ENCODE data around the gene STOM.
A peak's percentile ranks its signal among the peaks of the same experiment; 100 is the strongest.

Gene STOM

DNA sequence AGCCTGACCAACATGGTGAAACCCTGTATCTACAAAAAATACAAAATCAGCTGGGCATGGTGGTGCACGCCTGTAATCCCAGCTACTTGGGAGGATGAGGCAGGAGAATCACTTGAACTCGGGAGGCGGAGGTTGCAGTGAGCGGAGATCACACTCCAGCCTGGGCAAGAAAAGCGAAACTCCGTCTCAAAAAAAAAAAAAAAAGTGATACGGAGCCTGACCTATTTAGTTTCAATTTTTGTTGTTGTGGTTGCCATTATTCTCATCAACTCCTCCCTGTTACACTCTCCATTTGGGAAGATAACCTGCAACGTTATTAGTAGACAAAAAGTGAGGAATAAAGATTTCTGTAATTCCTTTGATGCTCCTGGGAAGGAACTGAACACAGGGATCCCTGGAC lies 1.3 kb downstream of the STOM start:
- 95% methylated on average over 4 of the region's 8 CpGs; no CpG with 5 or more reads in 1 of the 2 experiments for WGBS, 2 experiments (ENCODE audit: insufficient coverage in 2 of 2)
- Histone ChIP-seq H3K4me1 (ENCODE audit: control insufficient read depth, insufficient read depth, low read length, poor library complexity, severe bottlenecking) (peaks cover 4% of the 10 kb centered on the region), H3K36me3 (ENCODE audit: control insufficient read depth, insufficient read depth, low read length) (no peaks in the 10 kb centered on the region), H3K4me3 (ENCODE audit: extremely low read depth, insufficient read depth, low read length, poor library complexity, severe bottlenecking) (peak overlapping the region; percentile 44), H3K9me3 (ENCODE audit: control insufficient read depth, low read length) (peaks cover 4% of the 10 kb centered on the region), H3K27ac (ENCODE audit: low read depth, low read length, severe bottlenecking) (no peak overlapping the region)

DNA sequence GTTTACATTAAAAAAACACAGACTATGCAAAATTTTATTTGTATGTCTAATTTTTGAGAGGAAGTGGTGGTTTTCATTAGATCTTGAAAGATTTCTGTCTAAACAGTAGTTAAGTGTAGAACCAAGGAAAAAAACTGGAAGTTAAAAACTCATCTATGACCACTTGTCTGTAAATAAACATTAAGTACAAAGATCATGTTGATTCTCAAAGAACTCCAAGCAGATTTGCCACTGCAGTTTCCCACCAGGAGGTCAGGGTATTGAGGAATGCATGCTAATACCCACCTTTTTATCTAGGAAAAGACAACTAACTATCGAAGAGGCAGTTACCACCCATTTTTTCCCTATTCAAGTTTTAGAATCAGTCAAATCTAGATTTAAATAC lies 1.9 kb downstream of the STOM start:
- WGBS, 2 experiments (ENCODE audit: insufficient coverage in 2 of 2): no CpG with 5 or more reads among the region's 1 CpG
- H3K4me1 ChIP-seq (ENCODE audit: control insufficient read depth, insufficient read depth, low read length, poor library complexity, severe bottlenecking): peaks cover 10% of the 10 kb centered on the region
- no peaks in the 10 kb centered on the region for H3K36me3 ChIP-seq (ENCODE audit: control insufficient read depth, insufficient read depth, low read length)
- peak overlapping the region; percentile 87 for H3K27ac ChIP-seq (ENCODE audit: low read depth, low read length, severe bottlenecking)
- H3K4me3 ChIP-seq (ENCODE audit: extremely low read depth, insufficient read depth, low read length, poor library complexity, severe bottlenecking): peak overlapping the region; percentile 12
- peaks cover 4% of the 10 kb centered on the region for H3K9me3 ChIP-seq (ENCODE audit: control insufficient read depth, low read length)

DNA sequence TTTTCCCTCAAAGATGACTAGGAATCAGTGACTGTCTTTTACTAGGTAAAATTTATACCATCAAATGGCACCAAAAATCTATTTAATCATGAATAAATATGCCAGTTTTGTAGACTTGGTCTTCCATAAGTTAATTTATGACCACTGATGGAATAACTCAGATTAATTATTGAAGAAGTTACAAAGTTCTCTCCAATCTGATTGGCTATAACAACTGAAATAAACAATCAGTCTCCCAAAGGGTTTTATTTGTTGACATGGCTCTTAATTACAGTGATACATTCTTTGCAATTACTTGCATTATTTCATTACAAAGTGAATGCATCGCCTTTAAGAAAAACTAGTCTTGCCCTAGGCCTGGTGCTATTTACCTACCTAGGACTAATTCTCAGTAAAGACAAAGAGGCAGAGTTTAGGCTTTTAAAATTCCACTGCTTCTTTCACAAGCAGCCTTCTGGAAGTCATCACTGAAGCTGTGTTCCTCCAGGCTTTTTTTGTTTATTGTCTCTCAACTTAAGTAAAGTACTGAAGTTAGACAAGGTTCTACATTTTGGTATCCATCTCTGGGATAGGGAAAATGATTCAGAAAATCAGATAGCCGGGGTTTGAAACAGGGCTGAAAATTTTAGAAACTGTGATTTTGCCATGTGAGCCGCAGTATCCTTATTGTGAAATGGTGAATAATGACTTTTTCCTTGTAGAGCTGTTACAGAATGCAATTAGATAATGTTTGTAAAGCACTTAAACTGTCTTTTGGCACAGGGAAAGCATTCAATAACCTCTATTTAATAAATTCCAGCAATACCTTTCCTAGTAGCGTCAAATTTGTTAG lies 2.5 kb downstream of the STOM start:
- 76 to 83% methylated on average over 2 to 3 of the region's 4 CpGs for WGBS, 2 experiments (ENCODE audit: insufficient coverage in 2 of 2)
- no peaks in the 10 kb centered on the region for H3K36me3 ChIP-seq (ENCODE audit: control insufficient read depth, insufficient read depth, low read length)
- H3K9me3 ChIP-seq (ENCODE audit: control insufficient read depth, low read length): peaks cover 4% of the 10 kb centered on the region
- peak overlapping the region; percentile 87 for H3K27ac ChIP-seq (ENCODE audit: low read depth, low read length, severe bottlenecking)
- H3K4me3 ChIP-seq (ENCODE audit: extremely low read depth, insufficient read depth, low read length, poor library complexity, severe bottlenecking): peak overlapping the region; percentile 12
- peaks cover 16% of the 10 kb centered on the region for H3K4me1 ChIP-seq (ENCODE audit: control insufficient read depth, insufficient read depth, low read length, poor library complexity, severe bottlenecking)

DNA sequence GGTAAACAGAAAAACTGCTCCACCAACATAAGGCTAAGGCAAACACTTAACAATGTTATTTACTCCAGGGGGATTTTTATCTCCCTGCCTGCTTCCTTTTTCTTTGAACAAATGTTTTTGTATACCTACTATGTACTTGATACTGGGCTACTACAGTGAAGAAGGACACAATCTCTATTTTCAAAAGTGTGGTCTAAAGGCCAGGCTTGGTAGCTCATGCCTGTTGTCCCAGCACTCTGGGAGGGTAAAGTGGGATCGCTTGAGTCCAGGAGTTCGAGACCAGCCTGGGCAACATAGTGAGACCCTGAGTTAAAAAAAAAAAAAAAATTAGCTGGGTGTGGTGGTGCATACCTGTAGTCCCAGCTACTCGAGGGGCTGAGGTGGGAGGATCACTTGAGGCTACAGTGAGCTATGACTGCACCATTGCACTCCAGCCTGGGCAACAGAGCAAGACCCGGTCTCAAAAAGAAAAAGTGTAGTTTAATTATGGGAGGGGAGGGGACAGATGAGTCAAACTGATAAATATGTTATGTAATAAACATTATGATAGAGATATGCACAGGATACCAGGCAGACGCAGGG lies 3.3 kb downstream of the STOM start:
- Histone ChIP-seq H3K36me3 (ENCODE audit: control insufficient read depth, insufficient read depth, low read length) (no peaks in the 10 kb centered on the region), H3K9me3 (ENCODE audit: control insufficient read depth, low read length) (peaks cover 4% of the 10 kb centered on the region), H3K4me3 (ENCODE audit: extremely low read depth, insufficient read depth, low read length, poor library complexity, severe bottlenecking) (no peak overlapping the region), H3K27ac (ENCODE audit: low read depth, low read length, severe bottlenecking) (no peak overlapping the region), H3K4me1 (ENCODE audit: control insufficient read depth, insufficient read depth, low read length, poor library complexity, severe bottlenecking) (peaks cover 17% of the 10 kb centered on the region)
- WGBS, 2 experiments (ENCODE audit: insufficient coverage in 2 of 2): 83 to 96% methylated on average over 2 to 3 of the region's 5 CpGs

DNA sequence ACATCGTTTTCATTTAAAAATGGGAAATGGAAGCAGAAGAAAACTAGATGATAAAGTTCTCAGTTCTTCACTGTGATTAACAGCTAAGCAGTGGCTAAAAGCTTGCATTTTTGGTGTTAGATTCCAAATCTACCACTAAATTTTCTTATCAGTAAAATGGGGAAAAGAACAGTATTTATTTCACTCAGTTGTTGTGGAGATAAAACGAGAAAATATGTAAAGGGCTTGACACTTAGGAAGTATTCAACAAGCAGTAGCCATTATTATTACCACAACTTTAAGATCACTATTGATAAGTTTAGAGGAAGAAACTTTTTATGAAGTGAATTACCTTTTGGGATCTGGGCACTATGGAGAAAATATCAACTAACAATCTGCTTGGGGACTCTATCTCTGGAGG lies 4.5 kb downstream of the STOM start:
- 100% methylated on average over 1 of the region's 2 CpGs; no CpG with 5 or more reads in 1 of the 2 experiments for WGBS, 2 experiments (ENCODE audit: insufficient coverage in 2 of 2)
- Histone ChIP-seq H3K9me3 (ENCODE audit: control insufficient read depth, low read length) (peaks cover 4% of the 10 kb centered on the region), H3K27ac (ENCODE audit: low read depth, low read length, severe bottlenecking) (no peak overlapping the region), H3K4me1 (ENCODE audit: control insufficient read depth, insufficient read depth, low read length, poor library complexity, severe bottlenecking) (peaks cover 17% of the 10 kb centered on the region), H3K4me3 (ENCODE audit: extremely low read depth, insufficient read depth, low read length, poor library complexity, severe bottlenecking) (no peak overlapping the region), H3K36me3 (ENCODE audit: control insufficient read depth, insufficient read depth, low read length) (no peaks in the 10 kb centered on the region)

- H3K36me3 ChIP-seq (ENCODE audit: control insufficient read depth, insufficient read depth, low read length): no peaks in the 10 kb centered on the region
- peaks cover 17% of the 10 kb centered on the region for H3K4me1 ChIP-seq (ENCODE audit: control insufficient read depth, insufficient read depth, low read length, poor library complexity, severe bottlenecking)
- H3K27ac ChIP-seq (ENCODE audit: low read depth, low read length, severe bottlenecking): no peak overlapping the region
- no peak overlapping the region for H3K4me3 ChIP-seq (ENCODE audit: extremely low read depth, insufficient read depth, low read length, poor library complexity, severe bottlenecking)
- peaks cover 4% of the 10 kb centered on the region for H3K9me3 ChIP-seq (ENCODE audit: control insufficient read depth, low read length)
These were observed 5.2 kb downstream of the STOM start for GRCh38 chr9:121364886-121365285.

DNA sequence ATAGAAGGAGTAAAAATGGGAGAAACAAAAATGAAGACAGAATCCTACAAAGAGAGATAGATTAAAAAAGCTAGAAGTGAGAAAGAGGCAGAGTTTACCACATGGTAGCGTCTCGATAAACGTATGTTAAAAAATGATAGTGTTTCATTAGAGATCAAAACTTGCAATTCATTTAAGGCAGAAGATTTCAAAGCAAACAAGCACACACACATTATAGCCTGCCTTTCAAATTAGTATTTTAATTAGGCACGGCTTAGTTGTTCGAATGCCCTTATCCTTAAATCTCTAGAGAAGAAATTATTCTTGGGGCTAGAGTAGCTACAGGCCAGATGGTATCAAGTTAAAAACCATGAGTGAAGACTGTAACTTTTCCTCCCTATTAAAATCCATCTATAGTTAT lies 6.0 kb downstream of the STOM start:
- no peak overlapping the region for H3K4me3 ChIP-seq (ENCODE audit: extremely low read depth, insufficient read depth, low read length, poor library complexity, severe bottlenecking)
- peaks cover 3% of the 10 kb centered on the region for H3K9me3 ChIP-seq (ENCODE audit: control insufficient read depth, low read length)
- no peaks in the 10 kb centered on the region for H3K36me3 ChIP-seq (ENCODE audit: control insufficient read depth, insufficient read depth, low read length)
- whole genome bisulfite sequencing, 2 experiments (ENCODE audit: insufficient coverage in 2 of 2): no CpG with 5 or more reads among the region's 5 CpGs
- H3K27ac ChIP-seq (ENCODE audit: low read depth, low read length, severe bottlenecking): peak overlapping the region; percentile 78
- H3K4me1 ChIP-seq (ENCODE audit: control insufficient read depth, insufficient read depth, low read length, poor library complexity, severe bottlenecking): peaks cover 13% of the 10 kb centered on the region

DNA sequence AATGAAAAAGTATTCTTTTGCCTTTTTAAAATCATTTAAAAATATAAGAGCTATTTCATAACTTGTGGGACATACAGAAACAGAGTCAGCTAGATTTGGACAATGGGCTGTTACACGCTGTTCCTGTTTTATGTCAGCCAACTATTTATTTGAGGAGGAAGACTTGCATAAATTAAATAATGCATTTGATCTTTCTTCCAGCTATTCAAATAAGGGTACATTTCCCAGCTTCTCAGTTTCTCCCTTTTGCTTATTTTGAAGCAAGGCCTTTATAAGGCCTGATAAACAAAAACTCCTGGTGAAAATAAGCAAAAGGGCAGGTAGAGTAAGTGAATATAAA lies 6.5 kb downstream of the STOM start:
- Histone ChIP-seq H3K27ac (ENCODE audit: low read depth, low read length, severe bottlenecking) (peak overlapping the region; percentile 78), H3K4me1 (ENCODE audit: control insufficient read depth, insufficient read depth, low read length, poor library complexity, severe bottlenecking) (peaks cover 13% of the 10 kb centered on the region)

DNA sequence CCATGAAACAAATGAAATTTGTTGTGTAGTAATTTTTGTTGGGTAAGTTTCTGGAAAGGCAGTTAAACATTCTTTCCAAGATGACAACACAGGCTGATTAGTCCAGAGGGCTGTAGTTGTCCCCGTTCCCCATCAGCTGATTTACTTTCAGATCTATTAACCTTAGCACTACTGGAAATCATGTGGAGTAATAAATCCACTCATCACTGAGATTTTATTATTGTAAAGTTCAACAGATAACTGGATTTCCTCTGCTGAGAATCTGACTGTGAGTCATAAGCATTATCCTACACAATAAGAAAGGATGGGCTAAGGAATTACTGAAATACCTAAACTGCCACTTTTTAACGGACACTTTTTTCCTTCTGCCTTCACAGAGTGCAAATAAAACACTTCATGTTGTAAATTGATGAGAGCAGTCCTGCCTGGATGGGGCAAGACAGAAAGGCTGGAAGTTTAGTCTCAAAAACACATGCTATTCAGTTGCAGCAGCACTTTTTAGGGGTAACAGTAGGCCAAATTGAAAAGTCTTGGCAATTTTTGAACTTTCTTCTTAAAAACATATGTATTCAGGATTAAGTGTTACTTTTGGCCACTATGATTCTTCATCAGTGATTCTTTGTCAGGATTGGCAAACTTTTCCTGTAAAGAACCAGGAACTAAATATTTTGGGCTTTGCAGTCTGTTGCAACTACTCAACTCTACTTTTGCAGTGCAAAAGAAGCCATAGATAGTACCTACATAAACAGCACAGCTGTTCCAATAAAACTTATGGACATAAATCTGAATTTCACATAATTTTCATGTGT lies 7.0 kb downstream of the STOM start:
- H3K4me3 ChIP-seq (ENCODE audit: extremely low read depth, insufficient read depth, low read length, poor library complexity, severe bottlenecking): no peak overlapping the region
- WGBS, 2 experiments (ENCODE audit: insufficient coverage in 2 of 2): no CpG with 5 or more reads among the region's 2 CpGs

More for the DNA sequence above, 6.5 kb downstream of the STOM start:
- H3K36me3 ChIP-seq (ENCODE audit: control insufficient read depth, insufficient read depth, low read length): no peaks in the 10 kb centered on the region
- no peaks in the 10 kb centered on the region for H3K9me3 ChIP-seq (ENCODE audit: control insufficient read depth, low read length)
- no peak overlapping the region for H3K4me3 ChIP-seq (ENCODE audit: extremely low read depth, insufficient read depth, low read length, poor library complexity, severe bottlenecking)
- WGBS, 2 experiments (ENCODE audit: insufficient coverage in 2 of 2): no CpG with 5 or more reads among the region's 1 CpG

GRCh38 chr9:121360601-121361374 lies 9.3 kb downstream of the STOM start:
- peaks cover 13% of the 10 kb centered on the region for H3K4me1 ChIP-seq (ENCODE audit: control insufficient read depth, insufficient read depth, low read length, poor library complexity, severe bottlenecking)
- H3K4me3 ChIP-seq (ENCODE audit: extremely low read depth, insufficient read depth, low read length, poor library complexity, severe bottlenecking): no peak overlapping the region
- no peaks in the 10 kb centered on the region for H3K36me3 ChIP-seq (ENCODE audit: control insufficient read depth, insufficient read depth, low read length)
- H3K9me3 ChIP-seq (ENCODE audit: control insufficient read depth, low read length): no peaks in the 10 kb centered on the region
- peak overlapping the region; percentile 31 for H3K27ac ChIP-seq (ENCODE audit: low read depth, low read length, severe bottlenecking)

More for the DNA sequence above, 7.0 kb downstream of the STOM start:
- H3K27ac ChIP-seq (ENCODE audit: low read depth, low read length, severe bottlenecking): peak overlapping the region; percentile 78
- no peaks in the 10 kb centered on the region for H3K36me3 ChIP-seq (ENCODE audit: control insufficient read depth, insufficient read depth, low read length)
- peaks cover 13% of the 10 kb centered on the region for H3K4me1 ChIP-seq (ENCODE audit: control insufficient read depth, insufficient read depth, low read length, poor library complexity, severe bottlenecking)
- H3K9me3 ChIP-seq (ENCODE audit: control insufficient read depth, low read length): no peaks in the 10 kb centered on the region

All from mesodermal cell (in vitro differentiated cells).